GM04503 (cell line): Measurements from ENCODE around the gene TRIM77.
"Not testable (repeated sequence)": the region's sequence is repeated elsewhere in the genome, so short reads cannot be mapped to it uniquely, and the experiment has no call there.

Experiments
- DNase-seq: peaks from one replicate; pipeline ENCODE4 v3.0.0-alpha.2; 2012; ENCODE audit warnings: low read depth

TRIM77 gene, protein sequence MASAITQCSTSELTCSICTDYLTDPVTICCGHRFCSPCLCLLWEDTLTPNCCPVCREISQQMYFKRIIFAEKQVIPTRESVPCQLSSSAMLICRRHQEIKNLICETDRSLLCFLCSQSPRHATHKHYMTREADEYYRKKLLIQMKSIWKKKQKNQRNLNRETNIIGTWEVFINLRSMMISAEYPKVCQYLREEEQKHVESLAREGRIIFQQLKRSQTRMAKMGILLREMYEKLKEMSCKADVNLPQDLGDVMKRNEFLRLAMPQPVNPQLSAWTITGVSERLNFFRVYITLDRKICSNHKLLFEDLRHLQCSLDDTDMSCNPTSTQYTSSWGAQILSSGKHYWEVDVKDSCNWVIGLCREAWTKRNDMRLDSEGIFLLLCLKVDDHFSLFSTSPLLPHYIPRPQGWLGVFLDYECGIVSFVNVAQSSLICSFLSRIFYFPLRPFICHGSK

GRCh38 chr11:89709999-89710398 lies at the start of gene TRIM77:
Gene TRIM77 (plus strand): TSS chr11:89710299. CDS start chr11:89710299, 0 bp downstream.
- not testable (repeated sequence) for DNase-seq

GRCh38 chr11:89667001-89667400 lies 43.1 kb upstream of the TRIM77 start:
- no peak for DNase-seq

- DNase-seq: not testable (repeated sequence)
These were observed 41.9 kb upstream of the TRIM77 start for GRCh38 chr11:89668158-89668557.

DNA sequence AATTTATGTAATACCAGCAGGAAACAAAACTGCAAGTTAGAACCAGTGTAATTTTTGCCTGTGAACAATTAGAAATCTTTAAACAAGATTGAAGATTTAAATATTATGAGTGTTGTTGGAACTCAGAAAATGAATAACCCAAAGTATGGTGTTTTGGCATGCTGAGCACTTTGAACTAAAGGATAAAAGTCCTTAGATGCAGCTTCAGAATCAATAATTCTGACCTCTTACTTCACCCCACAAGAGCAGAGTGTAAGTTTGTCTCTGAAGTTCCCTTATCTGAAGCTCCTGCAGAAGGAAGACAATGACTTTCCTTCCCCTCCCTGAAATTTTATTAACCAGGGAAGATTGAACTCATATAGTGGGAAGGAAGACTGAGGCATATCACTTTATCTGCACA lies 40.5 kb upstream of the TRIM77 start:
- not testable (repeated sequence) for DNase-seq

DNA sequence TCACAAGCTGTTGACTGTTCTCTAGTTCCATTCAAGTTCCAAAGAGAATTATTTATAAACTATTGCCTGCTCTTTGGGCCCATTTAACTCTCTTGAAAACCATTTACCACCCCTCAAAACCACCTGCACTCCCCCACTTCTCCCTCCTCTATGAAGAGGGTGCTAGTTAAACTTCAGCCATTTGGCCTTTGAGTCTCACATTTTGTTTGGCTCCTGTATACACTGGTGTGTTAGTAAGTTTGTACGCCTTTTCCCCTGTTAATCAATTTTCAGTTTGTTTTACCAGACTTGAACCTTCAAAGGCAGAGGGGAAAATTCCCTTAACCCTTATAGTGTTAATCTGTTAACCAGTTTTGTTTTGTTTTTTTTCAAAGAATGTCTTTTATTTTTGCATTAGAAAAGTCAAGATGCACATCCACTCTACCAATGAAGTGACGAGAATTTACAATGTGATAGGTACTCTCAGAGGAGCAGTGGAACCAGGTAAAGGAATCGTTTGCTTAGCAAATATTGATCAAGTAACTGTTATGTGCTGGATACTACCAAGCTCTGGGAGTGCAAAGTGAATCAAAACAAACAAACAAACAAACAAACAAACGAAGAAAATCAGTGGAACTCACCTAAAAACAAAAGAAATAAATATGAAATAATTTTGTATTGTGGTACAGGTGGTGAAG lies 40.0 kb upstream of the TRIM77 start:
- DNase-seq: not testable (repeated sequence)

- DNase-seq: not testable (repeated sequence)
These were observed 37.6 kb upstream of the TRIM77 start for GRCh38 chr11:89672547-89672946.

DNA sequence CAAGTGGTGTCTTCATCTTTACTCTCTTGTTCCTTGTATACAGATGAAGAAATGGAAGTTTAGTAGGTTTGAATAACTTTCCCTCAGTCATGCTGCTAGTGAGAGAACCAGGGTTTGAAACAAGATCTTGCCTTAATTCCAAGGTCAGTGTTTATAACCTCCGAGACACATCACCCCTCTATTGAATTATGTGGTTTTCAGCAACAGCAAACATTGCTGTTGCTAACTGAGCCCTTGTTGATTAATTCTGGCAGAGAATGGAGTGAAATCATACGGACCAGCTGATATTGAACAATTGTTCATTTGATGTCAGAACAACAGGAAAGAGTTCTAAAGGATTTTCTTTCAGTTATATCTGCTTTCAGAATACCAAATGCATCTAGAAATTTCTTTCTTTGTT lies 36.7 kb upstream of the TRIM77 start:
- DNase-seq: not testable (repeated sequence)

- not testable (repeated sequence) for DNase-seq
These were observed 34.7 kb upstream of the TRIM77 start for GRCh38 chr11:89675383-89675782.

GRCh38 chr11:89675948-89676347 lies 34.2 kb upstream of the TRIM77 start:
- DNase-seq: not testable (repeated sequence)

- DNase-seq: not testable (repeated sequence)
These were observed 3.0 kb upstream of the TRIM77 start for GRCh38 chr11:89707080-89707479.

DNA sequence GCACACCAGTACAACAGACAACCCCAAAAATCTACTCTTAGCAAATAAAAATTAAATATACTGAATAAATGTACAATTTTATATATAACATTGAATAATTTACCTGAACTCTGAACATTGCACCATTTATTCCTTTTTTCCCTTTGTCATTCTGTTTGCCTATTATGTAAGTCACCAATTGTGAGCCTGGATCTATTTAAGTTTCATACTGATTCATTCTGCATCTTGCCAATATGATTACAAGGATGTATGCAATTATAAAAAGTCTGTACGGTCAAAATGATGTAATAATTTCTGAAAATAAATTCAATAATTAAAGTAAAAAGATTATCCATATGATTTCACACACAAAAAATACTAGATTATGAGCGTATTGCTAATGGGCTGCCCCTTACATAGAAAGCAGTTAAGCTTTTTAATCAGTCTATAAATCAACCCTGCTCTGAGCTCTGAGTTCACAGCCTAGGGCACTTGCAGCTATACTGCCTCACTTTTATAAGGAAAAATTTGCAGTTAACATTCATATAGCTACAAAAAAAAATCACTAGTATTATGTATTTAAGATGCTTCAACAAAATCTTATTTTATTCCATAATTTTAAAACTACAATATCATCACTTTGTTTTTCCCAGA lies 14.9 kb downstream of the TRIM77 start:
- not testable (repeated sequence) for DNase-seq

DNA sequence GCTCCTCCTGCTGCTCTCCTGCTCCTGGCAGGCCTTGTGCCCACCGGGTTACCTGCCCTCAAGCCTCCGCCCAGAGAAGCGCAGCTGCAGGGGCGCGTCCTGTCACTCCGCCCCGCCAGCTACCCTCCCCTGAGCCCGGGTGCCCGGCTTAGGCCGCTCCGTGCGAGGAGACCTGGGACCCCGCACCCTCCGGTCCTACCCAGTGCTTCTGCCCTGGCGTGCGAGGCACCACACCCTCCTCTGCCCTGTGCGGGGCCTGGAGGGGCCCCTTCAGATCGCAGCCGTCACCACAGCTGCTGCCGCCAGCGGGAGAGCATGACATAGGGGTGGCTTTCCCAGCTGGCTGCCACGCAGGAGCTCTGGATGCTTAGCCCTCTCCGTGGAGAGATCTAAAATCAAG lies 20.1 kb downstream of the TRIM77 start:
- DNase-seq: not testable (repeated sequence)

GRCh38 chr11:89736566-89736965 lies 26.5 kb downstream of the TRIM77 start:
- DNase-seq: no peak

DNA sequence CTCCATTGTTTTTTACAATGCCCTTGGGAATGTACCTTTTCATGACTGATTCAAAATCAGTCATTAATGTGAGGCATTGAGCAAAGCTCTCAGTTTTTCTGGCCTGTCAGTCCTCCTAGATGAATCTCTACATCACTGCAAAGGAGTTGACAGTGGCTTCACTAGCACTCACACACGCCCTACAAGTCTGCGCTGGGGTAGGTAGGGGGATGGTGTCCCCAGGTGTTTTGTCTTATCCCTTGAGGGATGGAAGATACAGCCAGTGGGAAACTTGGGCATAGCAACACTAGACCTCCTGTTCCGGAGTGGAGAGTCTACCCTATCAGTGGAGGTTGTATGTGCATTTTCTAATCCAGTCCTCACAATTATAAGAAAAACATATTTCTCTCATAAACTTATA lies 27.0 kb downstream of the TRIM77 start:
- no peak for DNase-seq

DNA sequence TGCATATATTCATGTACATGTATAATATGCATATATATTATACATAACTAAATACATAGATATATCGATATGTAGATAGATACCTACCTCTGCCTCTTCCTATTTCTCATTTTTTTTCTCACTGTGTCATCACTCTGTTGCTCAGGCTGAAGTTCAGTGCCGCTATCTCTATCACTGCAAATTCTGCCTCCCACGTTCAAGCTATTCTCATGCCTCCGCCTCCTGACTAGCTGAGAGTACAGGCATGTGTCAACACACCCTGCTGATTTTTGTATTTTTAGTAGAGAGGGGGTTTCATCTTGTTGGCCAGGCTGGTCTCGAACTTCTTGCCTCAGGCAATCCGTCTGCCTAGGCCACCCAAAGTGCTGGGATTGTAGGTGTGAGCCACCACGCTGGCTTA lies 31.3 kb downstream of the TRIM77 start:
- DNase-seq: not testable (repeated sequence)

GRCh38 chr11:89744158-89744557 lies 34.1 kb downstream of the TRIM77 start:
- DNase-seq: not testable (repeated sequence)

GRCh38 chr11:89750822-89751221 lies 40.7 kb downstream of the TRIM77 start:
- DNase-seq: not testable (repeated sequence)
